Measurements from ENCODE around the gene XXYLT1. TPM values are rescaled to one million over a fixed set of nuclear protein-coding genes. Genes with fewer than 3 reads are reported as not detected.

XXYLT1 gene
- total RNA-seq, 4 donors from 2014 or later = 9.8 to 14.6 (median 13.9) TPM

DNA sequence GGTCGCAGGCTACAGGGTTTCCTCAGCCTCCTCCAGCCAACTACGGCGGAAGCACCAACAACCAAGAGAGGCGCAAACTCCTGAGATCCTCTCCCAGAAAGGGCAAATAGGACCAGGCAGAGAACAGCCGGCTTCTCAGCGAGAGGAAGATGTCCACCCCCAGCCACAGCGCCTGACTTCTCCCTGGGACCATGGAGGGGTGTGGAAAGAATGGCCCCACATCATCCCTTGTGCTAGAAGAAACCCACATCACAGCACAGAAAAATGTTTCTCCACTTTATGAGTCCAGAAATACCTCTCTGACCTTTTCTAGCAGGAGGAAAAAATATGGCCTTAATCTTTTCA lies 105.7 kb downstream of the XXYLT1 start:
- intact Hi-C loops (cut with DNase I) = no loop called here
- TF ChIP-seq, protein P1, sequence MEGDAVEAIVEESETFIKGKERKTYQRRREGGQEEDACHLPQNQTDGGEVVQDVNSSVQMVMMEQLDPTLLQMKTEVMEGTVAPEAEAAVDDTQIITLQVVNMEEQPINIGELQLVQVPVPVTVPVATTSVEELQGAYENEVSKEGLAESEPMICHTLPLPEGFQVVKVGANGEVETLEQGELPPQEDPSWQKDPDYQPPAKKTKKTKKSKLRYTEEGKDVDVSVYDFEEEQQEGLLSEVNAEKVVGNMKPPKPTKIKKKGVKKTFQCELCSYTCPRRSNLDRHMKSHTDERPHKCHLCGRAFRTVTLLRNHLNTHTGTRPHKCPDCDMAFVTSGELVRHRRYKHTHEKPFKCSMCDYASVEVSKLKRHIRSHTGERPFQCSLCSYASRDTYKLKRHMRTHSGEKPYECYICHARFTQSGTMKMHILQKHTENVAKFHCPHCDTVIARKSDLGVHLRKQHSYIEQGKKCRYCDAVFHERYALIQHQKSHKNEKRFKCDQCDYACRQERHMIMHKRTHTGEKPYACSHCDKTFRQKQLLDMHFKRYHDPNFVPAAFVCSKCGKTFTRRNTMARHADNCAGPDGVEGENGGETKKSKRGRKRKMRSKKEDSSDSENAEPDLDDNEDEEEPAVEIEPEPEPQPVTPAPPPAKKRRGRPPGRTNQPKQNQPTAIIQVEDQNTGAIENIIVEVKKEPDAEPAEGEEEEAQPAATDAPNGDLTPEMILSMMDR (IDR thresholded peaks at IDR 0.05) = no peak
- no peak for TF ChIP-seq POLR2A (IDR thresholded peaks at IDR 0.05)
- Histone ChIP-seq H3K9me3 (no peaks in the 10 kb centered on the region), H3K27ac (no peak overlapping the region), H3K4me3 (replicated peaks in 1 of 3) (no peak overlapping the region), H3K36me3 (no peaks in the 10 kb centered on the region), H3K4me1 (peaks cover 0 to 8% of the 10 kb centered on the region in 2 donors), H3K27me3 (no peaks in the 10 kb centered on the region)
- DNase-seq = no peak
- WGBS, 2 donors = 89 to 96% methylated on average over 7 of the region's 7 CpGs

GRCh38 chr3:195164573-195165264 lies 106.2 kb downstream of the XXYLT1 start:
- Histone ChIP-seq H3K27me3 (no peaks in the 10 kb centered on the region), H3K27ac (no peak overlapping the region), H3K4me1 (peaks cover 0 to 12% of the 10 kb centered on the region in 2 donors), H3K9me3 (no peaks in the 10 kb centered on the region), H3K36me3 (no peaks in the 10 kb centered on the region), H3K4me3 (replicated peaks in 1 of 3) (no peak overlapping the region)
- no peak for TF ChIP-seq POLR2A (IDR thresholded peaks at IDR 0.05)
- WGBS, 2 donors = 87 to 93% methylated on average over 6 of the region's 6 CpGs
- no peak for DNase-seq
- intact Hi-C loops (cut with DNase I) = no loop called here

- Histone ChIP-seq H3K27ac (no peak overlapping the region), H3K27me3 (no peaks in the 10 kb centered on the region), H3K36me3 (no peaks in the 10 kb centered on the region), H3K4me1 (peaks cover 0 to 15% of the 10 kb centered on the region in 2 donors), H3K9me3 (no peaks in the 10 kb centered on the region), H3K4me3 (replicated peaks in 1 of 3) (no peak overlapping the region)
- no peak for DNase-seq
- intact Hi-C loops (cut with DNase I) = no loop called here
- 93 to 96% methylated on average over 7 of the region's 7 CpGs for WGBS, 2 donors
- TF ChIP-seq, protein P1 (IDR thresholded peaks at IDR 0.05) = no peak
- TF ChIP-seq POLR2A (IDR thresholded peaks at IDR 0.05) = no peak
Measured at GRCh38 chr3:195163719-195164572, 107.0 kb downstream of the XXYLT1 start.

- no peak for DNase-seq
- no peaks in the 10 kb centered on the region for H3K27me3 ChIP-seq
- H3K4me1 ChIP-seq = peaks cover 0 to 15% of the 10 kb centered on the region in 2 donors
- 92 to 96% methylated on average over 5 of the region's 5 CpGs for WGBS, 2 donors
- H3K9me3 ChIP-seq = no peaks in the 10 kb centered on the region
- intact Hi-C loops (cut with DNase I) = no loop called here
- no peak overlapping the region for H3K4me3 ChIP-seq (replicated peaks in 1 of 3)
- no peak for TF ChIP-seq POLR2A (IDR thresholded peaks at IDR 0.05)
- TF ChIP-seq, protein P1 (IDR thresholded peaks at IDR 0.05) = no peak
- H3K27ac ChIP-seq = no peak overlapping the region
- no peaks in the 10 kb centered on the region for H3K36me3 ChIP-seq
Measured at GRCh38 chr3:195162816-195163215, 108.1 kb downstream of the XXYLT1 start.

DNA sequence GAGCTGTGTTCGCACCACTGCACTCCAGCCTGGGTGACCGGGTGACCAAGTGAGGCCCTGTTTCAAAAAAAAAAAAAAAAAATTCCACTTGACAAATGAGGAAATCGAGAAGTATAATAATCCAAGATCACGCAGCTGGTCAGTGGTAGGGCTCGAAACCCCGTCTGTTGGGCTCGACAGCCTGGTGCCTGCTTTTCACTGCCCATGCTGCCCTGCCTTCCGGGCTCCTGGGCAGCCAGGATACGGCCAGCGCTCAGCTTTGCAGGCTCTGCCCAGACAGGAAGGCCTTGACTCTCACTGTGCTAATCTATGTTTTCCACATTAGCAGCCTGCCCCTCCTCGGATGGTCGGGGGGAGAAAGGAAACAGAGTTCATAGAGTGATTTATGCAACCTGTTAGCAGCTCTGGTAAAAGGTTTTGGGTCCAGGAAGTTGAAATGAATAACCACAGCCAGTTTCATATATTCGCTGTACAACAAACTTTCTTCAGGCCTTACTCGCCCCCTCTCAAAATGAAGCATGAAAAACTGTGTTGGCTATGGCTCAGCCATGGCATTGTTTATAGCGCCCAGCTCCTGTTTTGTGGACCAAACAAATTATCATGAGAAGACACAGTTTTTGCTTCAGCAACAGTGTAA lies 108.8 kb downstream of the XXYLT1 start:
- peak; percentile 29 to 46 for DNase-seq
- Histone ChIP-seq H3K4me1 (peaks cover 0 to 18% of the 10 kb centered on the region in 2 donors), H3K4me3 (replicated peaks in 1 of 3) (no peak overlapping the region), H3K27me3 (no peaks in the 10 kb centered on the region), H3K27ac (no peak overlapping the region), H3K9me3 (no peaks in the 10 kb centered on the region), H3K36me3 (no peaks in the 10 kb centered on the region)
- TF ChIP-seq, protein P1 (IDR thresholded peaks at IDR 0.05) = no peak
- TF ChIP-seq POLR2A (IDR thresholded peaks at IDR 0.05) = no peak
- intact Hi-C loops (cut with DNase I) = no loop called here
- WGBS, 2 donors = 73% methylated on average over 15 of the region's 15 CpGs
